ENCODE data around the gene ABCB6.
A peak's percentile ranks its signal among the peaks of the same experiment; 100 is the strongest.

Gene ABCB6

GRCh38 chr2:219230059-219230540, 11.3 kb upstream of the ABCB6 start:
- Mint-ChIP-seq H3K4me3 (peak overlapping the region; percentile 97), H3K27ac (ENCODE audit: low read depth) (peak overlapping the region; percentile 98), H3K36me3 (ENCODE audit: insufficient read depth) (peaks cover 47% of the 10 kb centered on the region), H3K9me3 (no peaks in the 10 kb centered on the region), H3K27me3 (no peaks in the 10 kb centered on the region), H3K4me1 (peaks cover 71% of the 10 kb centered on the region)
- peak; percentile 10 for ATAC-seq (replicated peaks; ENCODE audit: extremely low read depth, poor library complexity, severe bottlenecking)
- DNase-seq (ENCODE audit: low spot score in 2 of 2) = no peak

- H3K36me3 Mint-ChIP-seq (ENCODE audit: insufficient read depth) = peaks cover 43% of the 10 kb centered on the region
- ATAC-seq (replicated peaks; ENCODE audit: extremely low read depth, poor library complexity, severe bottlenecking) (peak; percentile 96), DNase-seq (ENCODE audit: low spot score in 2 of 2) (peak; percentile 92 to 99)
- H3K27ac Mint-ChIP-seq (ENCODE audit: low read depth) = peak within 1 kb of the TSS; percentile 98
- H3K4me1 Mint-ChIP-seq = peaks cover 72% of the 10 kb centered on the region
- no peaks in the 10 kb centered on the region for H3K27me3 Mint-ChIP-seq
- no peaks in the 10 kb centered on the region for H3K9me3 Mint-ChIP-seq
- H3K4me3 Mint-ChIP-seq = peak within 1 kb of the TSS; percentile 97
These were observed 10.7 kb upstream of the ABCB6 start, which contains the start of the genes ANKZF1 and ATG9A for GRCh38 chr2:219229305-219230058. TSS of gene ANKZF1 (plus strand) at chr2:219229806. CDS start at chr2:219230258, 452 bp downstream. TSS of gene ATG9A (minus strand) at chr2:219229636. CDS start at chr2:219228024, 1,612 bp downstream.

- peak overlapping the region; percentile 97 for H3K4me3 Mint-ChIP-seq
- H3K9me3 Mint-ChIP-seq = no peaks in the 10 kb centered on the region
- ATAC-seq (replicated peaks; ENCODE audit: extremely low read depth, poor library complexity, severe bottlenecking) (peak; percentile 6), DNase-seq (ENCODE audit: low spot score in 2 of 2) (peak in 1 of 2 donors; percentile 21)
- H3K36me3 Mint-ChIP-seq (ENCODE audit: insufficient read depth) = peaks cover 39% of the 10 kb centered on the region
- H3K27ac Mint-ChIP-seq (ENCODE audit: low read depth) = peak overlapping the region; percentile 98
- no peaks in the 10 kb centered on the region for H3K27me3 Mint-ChIP-seq
- H3K4me1 Mint-ChIP-seq = peaks cover 67% of the 10 kb centered on the region
These were observed 10.2 kb upstream of the ABCB6 start for GRCh38 chr2:219228911-219229304.

- Mint-ChIP-seq H3K9me3 (no peaks in the 10 kb centered on the region), H3K4me3 (peak overlapping the region; percentile 97), H3K27ac (ENCODE audit: low read depth) (peak overlapping the region; percentile 72), H3K27me3 (no peaks in the 10 kb centered on the region), H3K36me3 (ENCODE audit: insufficient read depth) (peaks cover 39% of the 10 kb centered on the region), H3K4me1 (peaks cover 61% of the 10 kb centered on the region)
- no peak for ATAC-seq (replicated peaks; ENCODE audit: extremely low read depth, poor library complexity, severe bottlenecking)
- no peak for DNase-seq (ENCODE audit: low spot score in 2 of 2)
These were observed 9.5 kb upstream of the ABCB6 start for GRCh38 chr2:219228041-219228910.

- Mint-ChIP-seq H3K4me1 (peaks cover 50% of the 10 kb centered on the region), H3K27ac (ENCODE audit: low read depth) (peak overlapping the region; percentile 13), H3K36me3 (ENCODE audit: insufficient read depth) (peaks cover 43% of the 10 kb centered on the region), H3K9me3 (no peaks in the 10 kb centered on the region), H3K4me3 (no peak overlapping the region), H3K27me3 (no peaks in the 10 kb centered on the region)
- DNase-seq (ENCODE audit: low spot score in 2 of 2) (no peak), ATAC-seq (replicated peaks; ENCODE audit: extremely low read depth, poor library complexity, severe bottlenecking) (no peak)
These were observed 6.6 kb upstream of the ABCB6 start for GRCh38 chr2:219225350-219225749.

GRCh38 chr2:219223831-219224610, 5.3 kb upstream of the ABCB6 start:
- DNase-seq (ENCODE audit: low spot score in 2 of 2) (no peak), ATAC-seq (replicated peaks; ENCODE audit: extremely low read depth, poor library complexity, severe bottlenecking) (no peak)
- Mint-ChIP-seq H3K36me3 (ENCODE audit: insufficient read depth) (peaks cover 41% of the 10 kb centered on the region), H3K4me1 (peaks cover 39% of the 10 kb centered on the region), H3K4me3 (no peak overlapping the region), H3K27me3 (no peaks in the 10 kb centered on the region), H3K9me3 (no peaks in the 10 kb centered on the region), H3K27ac (ENCODE audit: low read depth) (no peak overlapping the region)

- DNase-seq (ENCODE audit: low spot score in 2 of 2) (no peak), ATAC-seq (replicated peaks; ENCODE audit: extremely low read depth, poor library complexity, severe bottlenecking) (no peak)
- Mint-ChIP-seq H3K4me1 (peaks cover 29% of the 10 kb centered on the region), H3K27me3 (no peaks in the 10 kb centered on the region), H3K27ac (ENCODE audit: low read depth) (no peak overlapping the region), H3K4me3 (no peak overlapping the region), H3K36me3 (ENCODE audit: insufficient read depth) (peaks cover 41% of the 10 kb centered on the region), H3K9me3 (no peaks in the 10 kb centered on the region)
These were observed 3.3 kb upstream of the ABCB6 start for GRCh38 chr2:219221957-219222518.

- Mint-ChIP-seq H3K4me3 (no peak overlapping the region), H3K27me3 (no peaks in the 10 kb centered on the region), H3K36me3 (ENCODE audit: insufficient read depth) (peaks cover 39% of the 10 kb centered on the region), H3K4me1 (peaks cover 23% of the 10 kb centered on the region), H3K27ac (ENCODE audit: low read depth) (no peak overlapping the region), H3K9me3 (no peaks in the 10 kb centered on the region)
- DNase-seq (ENCODE audit: low spot score in 2 of 2) (no peak), ATAC-seq (replicated peaks; ENCODE audit: extremely low read depth, poor library complexity, severe bottlenecking) (no peak)
These were observed 2.1 kb upstream of the ABCB6 start for GRCh38 chr2:219220652-219221402.

GRCh38 chr2:219219784-219220532, 1.2 kb upstream of the ABCB6 start:
- H3K27ac Mint-ChIP-seq (ENCODE audit: low read depth) = no peak overlapping the region
- H3K9me3 Mint-ChIP-seq = no peaks in the 10 kb centered on the region
- H3K4me3 Mint-ChIP-seq = no peak overlapping the region
- no peak for DNase-seq (ENCODE audit: low spot score in 2 of 2)
- ATAC-seq (replicated peaks; ENCODE audit: extremely low read depth, poor library complexity, severe bottlenecking) = no peak
- no peaks in the 10 kb centered on the region for H3K27me3 Mint-ChIP-seq
- peaks cover 36% of the 10 kb centered on the region for H3K36me3 Mint-ChIP-seq (ENCODE audit: insufficient read depth)
- peaks cover 16% of the 10 kb centered on the region for H3K4me1 Mint-ChIP-seq

- Mint-ChIP-seq H3K4me1 (peaks cover 13% of the 10 kb centered on the region), H3K27me3 (no peaks in the 10 kb centered on the region), H3K4me3 (peak overlapping the region; percentile 79), H3K9me3 (no peaks in the 10 kb centered on the region), H3K27ac (ENCODE audit: low read depth) (peak overlapping the region; percentile 83), H3K36me3 (ENCODE audit: insufficient read depth) (peaks cover 32% of the 10 kb centered on the region)
- no peak for DNase-seq (ENCODE audit: low spot score in 2 of 2)
- ATAC-seq (replicated peaks; ENCODE audit: extremely low read depth, poor library complexity, severe bottlenecking) = peak; percentile 53
These were observed 484 bp downstream of the ABCB6 start for GRCh38 chr2:219218217-219218731.

GRCh38 chr2:219216535-219216915, 2.2 kb downstream of the ABCB6 start:
- no peaks in the 10 kb centered on the region for H3K9me3 Mint-ChIP-seq
- no peak for DNase-seq (ENCODE audit: low spot score in 2 of 2)
- ATAC-seq (replicated peaks; ENCODE audit: extremely low read depth, poor library complexity, severe bottlenecking) = no peak
- H3K27me3 Mint-ChIP-seq = no peaks in the 10 kb centered on the region
- peaks cover 22% of the 10 kb centered on the region for H3K36me3 Mint-ChIP-seq (ENCODE audit: insufficient read depth)
- no peak overlapping the region for H3K27ac Mint-ChIP-seq (ENCODE audit: low read depth)
- H3K4me1 Mint-ChIP-seq = peaks cover 10% of the 10 kb centered on the region
- H3K4me3 Mint-ChIP-seq = peak overlapping the region; percentile 7

Data from central memory CD8-positive, alpha-beta T cell (primary cell).